ENCODE results near the gene MYADML2. TPM values are rescaled to one million over a fixed set of nuclear protein-coding genes. Genes with fewer than 3 reads are reported as not detected.

Gene MYADML2
- total RNA-seq, 1 experiment from 2014 or later = 0.46 TPM

DNA sequence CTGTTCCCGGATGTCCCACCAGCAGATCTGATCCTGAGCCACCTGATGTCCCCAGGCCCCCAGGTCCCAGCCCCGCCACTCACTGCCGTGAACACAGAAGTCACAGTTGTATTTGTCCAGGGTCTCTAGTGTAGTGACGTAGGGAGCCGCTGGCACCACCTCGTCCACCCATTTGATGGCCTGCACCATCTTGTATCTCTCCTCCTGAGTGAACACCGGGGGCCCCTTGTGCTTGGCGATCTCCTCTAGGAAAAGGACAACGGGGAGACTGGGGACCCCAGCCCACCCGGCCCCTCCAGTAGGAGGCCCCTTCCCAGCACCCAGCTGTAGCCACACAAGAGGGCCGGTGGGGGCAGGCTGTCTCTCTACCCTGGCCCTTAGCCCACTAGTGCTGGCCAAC is 38.2 kb downstream of the MYADML2 start:
- H3K36me3 Mint-ChIP-seq = peaks cover 11% of the 10 kb centered on the region
- ChIA-PET POLR2A (no interaction called here), CTCF (interaction anchor here (3.4 kb wide), 1 partner anchor 15 kb away, joined by 15 read pairs; no protein-coding TSS in a partner anchor)

More for the DNA sequence above, 38.2 kb downstream of the MYADML2 start:
- Mint-ChIP-seq H3K4me3 (no peak overlapping the region), H3K9me3 (no peaks in the 10 kb centered on the region), H3K27me3 (ENCODE audit: low read depth) (no peaks in the 10 kb centered on the region), H3K27ac (no peak overlapping the region), H3K4me1 (peaks cover 3% of the 10 kb centered on the region; the same call in 1 of the 2 replicates)
- no peak for DNase-seq (ENCODE audit: low spot score)
- no peak for TF ChIP-seq CREB1 (CRISPR knock-in tag; IDR thresholded peaks at IDR 0.05)
- TF ChIP-seq ZNF416 (CRISPR knock-in tag; IDR thresholded peaks at IDR 0.05) = no peak
- TF ChIP-seq ESRRA (CRISPR knock-in tag; IDR thresholded peaks at IDR 0.05; ENCODE audit: borderline replicate concordance) = no peak
- TF ChIP-seq TCF7 (CRISPR knock-in tag; IDR thresholded peaks at IDR 0.05; ENCODE audit: low read depth) = no peak
- no peak for TF ChIP-seq ZNF219 (CRISPR knock-in tag; IDR thresholded peaks at IDR 0.05; ENCODE audit: borderline replicate concordance)
- no peak for TF ChIP-seq OVOL2 (CRISPR knock-in tag; IDR thresholded peaks at IDR 0.05; ENCODE audit: borderline replicate concordance)
- TF ChIP-seq, protein P1, sequence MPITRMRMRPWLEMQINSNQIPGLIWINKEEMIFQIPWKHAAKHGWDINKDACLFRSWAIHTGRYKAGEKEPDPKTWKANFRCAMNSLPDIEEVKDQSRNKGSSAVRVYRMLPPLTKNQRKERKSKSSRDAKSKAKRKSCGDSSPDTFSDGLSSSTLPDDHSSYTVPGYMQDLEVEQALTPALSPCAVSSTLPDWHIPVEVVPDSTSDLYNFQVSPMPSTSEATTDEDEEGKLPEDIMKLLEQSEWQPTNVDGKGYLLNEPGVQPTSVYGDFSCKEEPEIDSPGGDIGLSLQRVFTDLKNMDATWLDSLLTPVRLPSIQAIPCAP (CRISPR knock-in tag; IDR thresholded peaks at IDR 0.05) = no peak
- TF ChIP-seq KAT7 (CRISPR knock-in tag; IDR thresholded peaks at IDR 0.05; ENCODE audit: borderline replicate concordance) = no peak
- TF ChIP-seq ZNF396 (CRISPR knock-in tag; IDR thresholded peaks at IDR 0.05; ENCODE audit: borderline replicate concordance) = no peak
- TF ChIP-seq, protein P2, sequence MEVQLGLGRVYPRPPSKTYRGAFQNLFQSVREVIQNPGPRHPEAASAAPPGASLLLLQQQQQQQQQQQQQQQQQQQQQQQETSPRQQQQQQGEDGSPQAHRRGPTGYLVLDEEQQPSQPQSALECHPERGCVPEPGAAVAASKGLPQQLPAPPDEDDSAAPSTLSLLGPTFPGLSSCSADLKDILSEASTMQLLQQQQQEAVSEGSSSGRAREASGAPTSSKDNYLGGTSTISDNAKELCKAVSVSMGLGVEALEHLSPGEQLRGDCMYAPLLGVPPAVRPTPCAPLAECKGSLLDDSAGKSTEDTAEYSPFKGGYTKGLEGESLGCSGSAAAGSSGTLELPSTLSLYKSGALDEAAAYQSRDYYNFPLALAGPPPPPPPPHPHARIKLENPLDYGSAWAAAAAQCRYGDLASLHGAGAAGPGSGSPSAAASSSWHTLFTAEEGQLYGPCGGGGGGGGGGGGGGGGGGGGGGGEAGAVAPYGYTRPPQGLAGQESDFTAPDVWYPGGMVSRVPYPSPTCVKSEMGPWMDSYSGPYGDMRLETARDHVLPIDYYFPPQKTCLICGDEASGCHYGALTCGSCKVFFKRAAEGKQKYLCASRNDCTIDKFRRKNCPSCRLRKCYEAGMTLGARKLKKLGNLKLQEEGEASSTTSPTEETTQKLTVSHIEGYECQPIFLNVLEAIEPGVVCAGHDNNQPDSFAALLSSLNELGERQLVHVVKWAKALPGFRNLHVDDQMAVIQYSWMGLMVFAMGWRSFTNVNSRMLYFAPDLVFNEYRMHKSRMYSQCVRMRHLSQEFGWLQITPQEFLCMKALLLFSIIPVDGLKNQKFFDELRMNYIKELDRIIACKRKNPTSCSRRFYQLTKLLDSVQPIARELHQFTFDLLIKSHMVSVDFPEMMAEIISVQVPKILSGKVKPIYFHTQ (CRISPR knock-in tag; IDR thresholded peaks at IDR 0.05) = no peak
- TF ChIP-seq ZNF121 (CRISPR knock-in tag; IDR thresholded peaks at IDR 0.05) = no peak
- TF ChIP-seq HMGXB4 (CRISPR knock-in tag; IDR thresholded peaks at IDR 0.05) = no peak
- no peak for TF ChIP-seq EMX1 (CRISPR knock-in tag; IDR thresholded peaks at IDR 0.05)
- no peak for TF ChIP-seq E2F5 (CRISPR knock-in tag; IDR thresholded peaks at IDR 0.05)
- TF ChIP-seq FOXK1 (CRISPR knock-in tag; IDR thresholded peaks at IDR 0.05) = no peak
- TF ChIP-seq ZMAT4 (CRISPR knock-in tag; IDR thresholded peaks at IDR 0.05) = no peak
- no peak for TF ChIP-seq USF1 (CRISPR knock-in tag; IDR thresholded peaks at IDR 0.05)
- no peak for TF ChIP-seq ELF4 (CRISPR knock-in tag; IDR thresholded peaks at IDR 0.05; ENCODE audit: low read depth)
- TF ChIP-seq TEAD4 (CRISPR knock-in tag; IDR thresholded peaks at IDR 0.05) = no peak
- no peak for ATAC-seq
